ENCODE measurements around the gene DNHD1.

DNA sequence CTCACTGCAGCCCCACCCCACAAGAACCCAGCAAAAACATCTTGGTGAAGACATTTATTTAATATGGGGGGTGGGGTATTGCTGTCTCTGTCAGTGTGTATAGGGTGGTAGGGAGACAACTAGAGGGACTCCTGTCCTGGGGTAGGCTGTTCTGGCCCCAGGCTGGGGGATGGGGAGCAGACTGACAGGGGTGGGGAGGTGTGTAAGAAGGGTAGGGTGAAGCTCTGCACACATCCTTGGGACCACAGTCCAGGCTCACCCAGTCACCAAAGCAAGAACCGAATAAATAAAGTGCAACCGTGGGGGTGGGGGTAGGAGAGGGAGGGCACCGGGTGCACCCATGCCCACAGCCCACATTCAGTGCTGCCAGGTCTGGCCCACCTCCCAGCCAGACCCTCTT is 48.5 kb upstream of the DNHD1 start:
- TF ChIP-seq, protein P1, sequence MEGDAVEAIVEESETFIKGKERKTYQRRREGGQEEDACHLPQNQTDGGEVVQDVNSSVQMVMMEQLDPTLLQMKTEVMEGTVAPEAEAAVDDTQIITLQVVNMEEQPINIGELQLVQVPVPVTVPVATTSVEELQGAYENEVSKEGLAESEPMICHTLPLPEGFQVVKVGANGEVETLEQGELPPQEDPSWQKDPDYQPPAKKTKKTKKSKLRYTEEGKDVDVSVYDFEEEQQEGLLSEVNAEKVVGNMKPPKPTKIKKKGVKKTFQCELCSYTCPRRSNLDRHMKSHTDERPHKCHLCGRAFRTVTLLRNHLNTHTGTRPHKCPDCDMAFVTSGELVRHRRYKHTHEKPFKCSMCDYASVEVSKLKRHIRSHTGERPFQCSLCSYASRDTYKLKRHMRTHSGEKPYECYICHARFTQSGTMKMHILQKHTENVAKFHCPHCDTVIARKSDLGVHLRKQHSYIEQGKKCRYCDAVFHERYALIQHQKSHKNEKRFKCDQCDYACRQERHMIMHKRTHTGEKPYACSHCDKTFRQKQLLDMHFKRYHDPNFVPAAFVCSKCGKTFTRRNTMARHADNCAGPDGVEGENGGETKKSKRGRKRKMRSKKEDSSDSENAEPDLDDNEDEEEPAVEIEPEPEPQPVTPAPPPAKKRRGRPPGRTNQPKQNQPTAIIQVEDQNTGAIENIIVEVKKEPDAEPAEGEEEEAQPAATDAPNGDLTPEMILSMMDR (conservative IDR thresholded peaks at IDR 0.05; ENCODE audit: low read depth, low read length), result no peak
- no peak for TF ChIP-seq POLR2A (IDR thresholded peaks at IDR 0.05; ENCODE audit: low read depth, low read length)
